Activated T-cell treated with anti-CD3 and anti-CD28 coated beads, Interleukin-2, amount 50 U/mL, for 24 hours (primary cell): Measurements from ENCODE around the gene SAMM50.

Experiments used
- DNase-seq: peaks from one replicate; pipeline ENCODE4 v3.0.0-alpha.2; 2020
- H3K27ac Mint-ChIP-seq: 2 replicates; pipeline ENCODE4 v1.8.0; 2020; ENCODE audit warnings: mild to moderate bottlenecking, mixed read lengths
- H3K27me3 Mint-ChIP-seq: 2 replicates; pipeline ENCODE4 v1.8.0; 2020; ENCODE audit warnings: mixed read lengths
- H3K36me3 Mint-ChIP-seq: 2 replicates; pipeline ENCODE4 v1.8.0; 2020; ENCODE audit warnings: low read depth, mixed read lengths
- H3K4me1 Mint-ChIP-seq: 2 replicates; pipeline ENCODE4 v1.8.0; 2020; ENCODE audit warnings: low read depth, mixed read lengths
- H3K4me3 Mint-ChIP-seq: 2 replicates; pipeline ENCODE4 v1.8.0; 2020; ENCODE audit warnings: mild to moderate bottlenecking, moderate library complexity, mixed read lengths
- H3K9me3 Mint-ChIP-seq: 2 replicates; pipeline ENCODE4 v1.8.0; 2020; ENCODE audit warnings: mixed read lengths

SAMM50 gene

GRCh38 chr22:43926349-43926710, 28.9 kb upstream of the SAMM50 start:
- H3K9me3 Mint-ChIP-seq = no peaks in the 10 kb centered on the region
- H3K4me1 Mint-ChIP-seq = peaks cover 8% of the 10 kb centered on the region
- H3K27ac Mint-ChIP-seq = no peak overlapping the region
- no peak for DNase-seq
- no peaks in the 10 kb centered on the region for H3K36me3 Mint-ChIP-seq
- H3K27me3 Mint-ChIP-seq = peaks cover 26% of the 10 kb centered on the region
- H3K4me3 Mint-ChIP-seq = no peak overlapping the region

- Mint-ChIP-seq H3K27me3 (peaks cover 15% of the 10 kb centered on the region), H3K4me1 (peaks cover 5% of the 10 kb centered on the region), H3K36me3 (no peaks in the 10 kb centered on the region), H3K27ac (no peak overlapping the region), H3K9me3 (no peaks in the 10 kb centered on the region), H3K4me3 (no peak overlapping the region)
- DNase-seq = no peak
These were observed 26.8 kb upstream of the SAMM50 start for GRCh38 chr22:43928468-43928867.

DNA sequence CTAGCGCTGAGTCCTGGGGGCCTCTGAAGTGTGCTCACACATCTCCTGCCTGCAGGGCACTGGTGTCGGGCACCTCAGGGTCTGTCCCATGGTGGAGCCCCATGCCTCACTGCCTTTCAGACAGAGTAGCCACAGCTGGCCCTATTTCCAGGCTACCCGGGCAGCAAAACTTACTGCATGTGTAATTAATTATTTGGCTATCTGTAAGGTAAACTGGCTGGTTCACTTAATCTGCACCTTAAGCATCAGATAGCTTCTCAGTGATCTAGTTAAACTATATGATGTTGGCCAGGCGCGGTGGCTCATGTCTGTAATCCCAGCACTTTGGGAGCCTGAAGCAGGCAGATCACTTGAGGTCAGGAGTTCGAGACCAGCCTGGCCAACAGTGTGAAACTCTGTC, 26.3 kb upstream of the SAMM50 start:
- Mint-ChIP-seq H3K27ac (no peak overlapping the region), H3K4me3 (no peak overlapping the region), H3K36me3 (no peaks in the 10 kb centered on the region), H3K27me3 (peaks cover 17% of the 10 kb centered on the region), H3K4me1 (peaks cover 5% of the 10 kb centered on the region), H3K9me3 (no peaks in the 10 kb centered on the region)
- no peak for DNase-seq

- Mint-ChIP-seq H3K27me3 (peaks cover 14% of the 10 kb centered on the region), H3K36me3 (no peaks in the 10 kb centered on the region), H3K27ac (no peak overlapping the region), H3K4me3 (no peak overlapping the region), H3K4me1 (no peaks in the 10 kb centered on the region), H3K9me3 (no peaks in the 10 kb centered on the region)
- no peak for DNase-seq
These were observed 23.5 kb upstream of the SAMM50 start for GRCh38 chr22:43931771-43932170.

- Mint-ChIP-seq H3K27ac (no peak overlapping the region), H3K27me3 (peaks cover 29% of the 10 kb centered on the region)
These were observed 13.8 kb upstream of the SAMM50 start for GRCh38 chr22:43941449-43941848.

GRCh38 chr22:43944670-43945430, 10.4 kb upstream of the SAMM50 start:
- Mint-ChIP-seq H3K27ac (no peak overlapping the region), H3K27me3 (peaks cover 16% of the 10 kb centered on the region), H3K4me1 (no peaks in the 10 kb centered on the region), H3K36me3 (no peaks in the 10 kb centered on the region), H3K9me3 (no peaks in the 10 kb centered on the region), H3K4me3 (no peak overlapping the region)
- DNase-seq = no peak

More at GRCh38 chr22:43941449-43941848, 13.8 kb upstream of the SAMM50 start:
- no peak for DNase-seq
- H3K36me3 Mint-ChIP-seq = no peaks in the 10 kb centered on the region
- H3K9me3 Mint-ChIP-seq = no peaks in the 10 kb centered on the region
- H3K4me3 Mint-ChIP-seq = no peak overlapping the region
- H3K4me1 Mint-ChIP-seq = no peaks in the 10 kb centered on the region

GRCh38 chr22:43945632-43946383, 9.4 kb upstream of the SAMM50 start:
- Mint-ChIP-seq H3K4me1 (no peaks in the 10 kb centered on the region), H3K36me3 (no peaks in the 10 kb centered on the region), H3K27ac (no peak overlapping the region), H3K9me3 (no peaks in the 10 kb centered on the region), H3K27me3 (peaks cover 16% of the 10 kb centered on the region), H3K4me3 (no peak overlapping the region)
- peak; percentile 79 for DNase-seq

GRCh38 chr22:43946384-43946667, 8.9 kb upstream of the SAMM50 start:
- Mint-ChIP-seq H3K27ac (no peak overlapping the region), H3K27me3 (peaks cover 16% of the 10 kb centered on the region), H3K4me3 (no peak overlapping the region), H3K36me3 (no peaks in the 10 kb centered on the region), H3K4me1 (no peaks in the 10 kb centered on the region), H3K9me3 (no peaks in the 10 kb centered on the region)
- DNase-seq = no peak

GRCh38 chr22:43948836-43949406, 6.3 kb upstream of the SAMM50 start:
- Mint-ChIP-seq H3K9me3 (no peaks in the 10 kb centered on the region), H3K27ac (no peak overlapping the region), H3K4me3 (no peak overlapping the region)

DNA sequence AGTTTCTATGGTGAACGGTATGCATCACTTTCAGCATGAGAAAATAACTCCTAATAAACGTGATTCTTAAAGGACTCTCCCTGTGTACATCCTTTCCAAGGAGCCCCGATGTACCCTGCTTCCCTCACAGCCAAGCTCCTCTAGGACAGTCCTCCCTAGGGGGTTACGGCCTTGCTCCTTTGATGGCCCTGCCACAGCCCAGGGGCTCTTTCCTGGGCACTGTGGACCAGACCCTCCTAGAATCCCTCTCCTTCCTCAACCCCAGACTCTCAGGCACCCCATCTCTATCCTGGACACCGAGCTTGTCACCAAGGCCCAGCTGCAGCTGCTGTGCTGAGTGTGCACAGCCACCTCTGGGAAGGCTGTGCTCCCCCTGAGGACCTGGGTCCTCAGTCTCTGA, 3.9 kb upstream of the SAMM50 start:
- Mint-ChIP-seq H3K27me3 (no peaks in the 10 kb centered on the region), H3K36me3 (peaks cover 23% of the 10 kb centered on the region), H3K4me1 (peaks cover 14% of the 10 kb centered on the region), H3K9me3 (no peaks in the 10 kb centered on the region), H3K27ac (no peak overlapping the region), H3K4me3 (no peak overlapping the region)
- no peak for DNase-seq

More at GRCh38 chr22:43948836-43949406, 6.3 kb upstream of the SAMM50 start:
- DNase-seq = no peak
- H3K27me3 Mint-ChIP-seq = peaks cover 4% of the 10 kb centered on the region
- H3K4me1 Mint-ChIP-seq = peaks cover 2% of the 10 kb centered on the region
- H3K36me3 Mint-ChIP-seq = no peaks in the 10 kb centered on the region

- no peaks in the 10 kb centered on the region for H3K9me3 Mint-ChIP-seq
- H3K4me1 Mint-ChIP-seq = peaks cover 20% of the 10 kb centered on the region
- H3K36me3 Mint-ChIP-seq = peaks cover 28% of the 10 kb centered on the region
These were observed 3.3 kb upstream of the SAMM50 start for GRCh38 chr22:43951966-43952365.

DNA sequence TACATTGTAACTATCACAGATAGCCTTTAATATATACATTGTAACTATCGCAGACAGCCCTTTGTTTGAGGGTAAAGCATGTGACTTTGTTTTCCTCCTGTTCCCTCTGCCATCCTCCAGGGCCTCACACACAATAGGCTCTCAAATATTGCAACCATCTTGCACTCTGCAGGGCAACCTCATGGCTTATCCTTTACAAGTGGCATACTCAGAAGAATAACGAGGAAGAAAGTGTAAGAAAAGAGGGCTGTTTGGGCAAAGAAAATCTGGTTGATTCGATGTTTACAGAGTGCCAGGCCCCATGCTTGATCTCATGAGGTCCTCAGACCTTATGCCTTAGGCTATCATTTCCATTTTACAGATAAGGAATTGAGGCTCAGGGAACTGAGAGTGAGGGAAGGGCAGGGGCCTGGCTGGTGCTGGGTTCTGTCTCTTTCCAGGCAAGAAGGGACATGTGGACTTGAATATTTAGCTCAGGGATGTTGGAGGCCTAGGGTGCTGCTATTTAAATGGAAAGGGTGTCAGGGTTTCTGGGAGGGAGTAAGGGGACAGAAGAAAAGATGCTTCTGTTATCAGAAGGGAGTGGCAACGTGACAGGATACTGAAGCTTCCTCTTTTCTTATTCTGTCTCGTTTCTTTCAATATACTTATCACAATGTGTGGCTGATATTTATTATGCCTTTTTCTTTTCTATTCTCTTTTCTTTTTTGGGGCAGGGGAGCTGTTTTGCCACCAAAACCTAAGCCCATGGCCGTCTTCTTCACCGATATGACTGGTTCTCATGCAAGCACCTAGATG, 1.1 kb upstream of the SAMM50 start:
- Mint-ChIP-seq H3K27ac (peak overlapping the region; percentile 93), H3K4me3 (peak overlapping the region; percentile 95), H3K27me3 (no peaks in the 10 kb centered on the region), H3K9me3 (no peaks in the 10 kb centered on the region), H3K36me3 (peaks cover 38% of the 10 kb centered on the region), H3K4me1 (peaks cover 34% of the 10 kb centered on the region)
- no peak for DNase-seq

More at GRCh38 chr22:43951966-43952365, 3.3 kb upstream of the SAMM50 start:
- Mint-ChIP-seq H3K4me3 (no peak overlapping the region), H3K27me3 (no peaks in the 10 kb centered on the region), H3K27ac (no peak overlapping the region)
- no peak for DNase-seq

DNA sequence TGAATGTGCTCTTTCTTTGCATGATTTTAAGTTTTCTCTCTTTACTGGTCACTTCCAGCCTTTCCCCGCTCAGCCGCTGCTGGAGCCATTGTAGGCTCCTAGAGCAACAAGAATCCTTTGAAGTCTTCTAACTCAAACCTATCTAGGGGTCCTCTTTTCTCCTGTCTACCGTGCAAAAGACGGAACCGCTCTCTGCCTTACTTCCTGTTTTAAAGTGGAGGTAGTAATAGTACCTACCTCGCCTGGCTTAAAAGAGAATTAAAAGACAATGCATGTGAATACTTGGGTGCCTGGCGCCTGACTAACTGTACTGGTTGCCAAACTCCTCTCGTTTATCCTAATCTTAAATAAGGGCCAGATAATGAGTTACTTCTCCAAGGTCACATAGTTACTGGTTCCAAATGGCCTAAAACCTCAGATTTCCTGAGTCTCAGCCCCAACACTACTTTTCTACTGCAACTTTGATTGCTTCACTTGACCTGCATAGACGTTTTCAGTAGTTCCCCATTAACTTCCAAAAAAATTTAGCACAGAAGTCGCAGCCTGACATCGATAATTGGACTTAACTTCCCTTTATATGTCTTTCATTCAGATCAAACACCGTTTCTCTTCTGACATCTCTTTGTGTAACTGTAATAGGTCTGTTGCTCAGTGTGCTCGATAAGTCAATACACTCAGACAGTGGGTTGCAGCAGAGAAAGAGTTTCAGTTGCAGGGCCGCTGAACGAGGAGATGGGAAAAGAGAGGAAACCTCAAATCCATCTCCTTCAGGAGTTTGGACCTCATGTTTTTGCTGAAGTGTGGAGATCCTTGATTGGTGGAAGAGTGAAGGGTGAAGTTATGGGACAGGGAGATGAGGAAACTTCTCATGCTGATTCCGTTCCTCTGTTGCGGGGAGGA, 891 bp downstream of the SAMM50 start:
- no peaks in the 10 kb centered on the region for H3K9me3 Mint-ChIP-seq
- peak overlapping the region; percentile 93 for H3K27ac Mint-ChIP-seq
- H3K4me3 Mint-ChIP-seq = peak overlapping the region; percentile 95
- H3K27me3 Mint-ChIP-seq = no peaks in the 10 kb centered on the region
- no peak for DNase-seq
- peaks cover 43% of the 10 kb centered on the region for H3K4me1 Mint-ChIP-seq
- peaks cover 50% of the 10 kb centered on the region for H3K36me3 Mint-ChIP-seq
